ENCODE measurements around the gene CTXND1. TPM values are rescaled to one million over a fixed set of nuclear protein-coding genes. Genes with fewer than 3 reads are reported as not detected.

The CTXND1 gene
- total RNA-seq, 1 experiment from 2014 or later: 0.04 TPM

- peaks cover 30% of the 10 kb centered on the region for H3K4me1 Mint-ChIP-seq
- H3K4me3 Mint-ChIP-seq: no peak overlapping the region
- no peaks in the 10 kb centered on the region for H3K36me3 Mint-ChIP-seq
- ChIA-PET CTCF (no interaction called here), POLR2A (interaction anchor here (3.0 kb wide), 1 partner anchor 91 kb away, joined by 17 read pairs; the partner anchor contains the start of gene ZFAND6)
- H3K9me3 Mint-ChIP-seq: 0 out of 2 replicates have a peak, but pooled peaks cover 3% of the 10 kb centered on the region
- H3K27me3 Mint-ChIP-seq (ENCODE audit: low read depth): peaks cover 10% of the 10 kb centered on the region
- TF ChIP-seq ERG (CRISPR knock-in tag; IDR thresholded peaks at IDR 0.05) (no peak), FOXP1 (CRISPR knock-in tag; IDR thresholded peaks at IDR 0.05; ENCODE audit: borderline replicate concordance) (no peak), CTCF (IDR thresholded peaks at IDR 0.05) (no peak), FOXJ3 (CRISPR knock-in tag; IDR thresholded peaks at IDR 0.05; ENCODE audit: borderline replicate concordance) (no peak), ATF2 (CRISPR knock-in tag; IDR thresholded peaks at IDR 0.05; ENCODE audit: borderline replicate concordance, low read depth) (no peak), ZBTB43 (CRISPR knock-in tag; IDR thresholded peaks at IDR 0.05) (no peak), ZSCAN18 (CRISPR knock-in tag; IDR thresholded peaks at IDR 0.05) (no peak), ZNF281 (CRISPR knock-in tag; IDR thresholded peaks at IDR 0.05) (no peak), AR (CRISPR knock-in tag; IDR thresholded peaks at IDR 0.05) (no peak), CBFB (CRISPR knock-in tag; IDR thresholded peaks at IDR 0.05; ENCODE audit: low read depth) (no peak), E2F4 (CRISPR knock-in tag; IDR thresholded peaks at IDR 0.05; ENCODE audit: borderline replicate concordance, low read depth) (no peak), CDX4 (CRISPR knock-in tag; IDR thresholded peaks at IDR 0.05; ENCODE audit: borderline replicate concordance) (no peak), RORB (CRISPR knock-in tag; IDR thresholded peaks at IDR 0.05) (no peak), ELF4 (CRISPR knock-in tag; IDR thresholded peaks at IDR 0.05; ENCODE audit: low read depth) (no peak), ESRRA (CRISPR knock-in tag; IDR thresholded peaks at IDR 0.05; ENCODE audit: borderline replicate concordance) (no peak), ATF3 (CRISPR knock-in tag; conservative IDR thresholded peaks at IDR 0.05) (no peak), NFE2L1 (CRISPR knock-in tag; IDR thresholded peaks at IDR 0.05) (no peak), ZNF416 (CRISPR knock-in tag; IDR thresholded peaks at IDR 0.05) (no peak), NR3C1 (CRISPR knock-in tag; conservative IDR thresholded peaks at IDR 0.05; ENCODE audit: low read depth) (no peak)
- ATAC-seq (no peak), DNase-seq (ENCODE audit: low spot score) (no peak)
- H3K27ac Mint-ChIP-seq: no peak overlapping the region
Observed at GRCh38 chr15:80151148-80151547, 100.9 kb downstream of the CTXND1 start.

Data from WTC11 (cell line).